Keratinocyte (primary cell): ENCODE results near the gene ANGPTL8.

Source experiments
- CTCF ChIP-seq, 3 experiments: IDR thresholded peaks in 1 of 3; conservative IDR thresholded peaks in 1 of 3; optimal IDR thresholded peaks in 1 of 3; 2 replicates in 2 of 3; 3 replicates in 1 of 3; pipeline versions ENCODE3 to v1.5.1; 2011; ENCODE audit warnings: low read length in 3 of 3, mild to moderate bottlenecking in 3 of 3, moderate library complexity in 2 of 3, control low read depth in 1 of 3, inconsistent platforms in 1 of 3; ENCODE audit not compliant: insufficient read depth in 2 of 3; ENCODE audit errors: extremely low read depth in 1 of 3
- EZH2 ChIP-seq: IDR thresholded peaks from one replicate; pipeline ENCODE4 v1.6.1; 2012; ENCODE audit warnings: inconsistent platforms, mild to moderate bottlenecking, low read length, moderate library complexity

DNA sequence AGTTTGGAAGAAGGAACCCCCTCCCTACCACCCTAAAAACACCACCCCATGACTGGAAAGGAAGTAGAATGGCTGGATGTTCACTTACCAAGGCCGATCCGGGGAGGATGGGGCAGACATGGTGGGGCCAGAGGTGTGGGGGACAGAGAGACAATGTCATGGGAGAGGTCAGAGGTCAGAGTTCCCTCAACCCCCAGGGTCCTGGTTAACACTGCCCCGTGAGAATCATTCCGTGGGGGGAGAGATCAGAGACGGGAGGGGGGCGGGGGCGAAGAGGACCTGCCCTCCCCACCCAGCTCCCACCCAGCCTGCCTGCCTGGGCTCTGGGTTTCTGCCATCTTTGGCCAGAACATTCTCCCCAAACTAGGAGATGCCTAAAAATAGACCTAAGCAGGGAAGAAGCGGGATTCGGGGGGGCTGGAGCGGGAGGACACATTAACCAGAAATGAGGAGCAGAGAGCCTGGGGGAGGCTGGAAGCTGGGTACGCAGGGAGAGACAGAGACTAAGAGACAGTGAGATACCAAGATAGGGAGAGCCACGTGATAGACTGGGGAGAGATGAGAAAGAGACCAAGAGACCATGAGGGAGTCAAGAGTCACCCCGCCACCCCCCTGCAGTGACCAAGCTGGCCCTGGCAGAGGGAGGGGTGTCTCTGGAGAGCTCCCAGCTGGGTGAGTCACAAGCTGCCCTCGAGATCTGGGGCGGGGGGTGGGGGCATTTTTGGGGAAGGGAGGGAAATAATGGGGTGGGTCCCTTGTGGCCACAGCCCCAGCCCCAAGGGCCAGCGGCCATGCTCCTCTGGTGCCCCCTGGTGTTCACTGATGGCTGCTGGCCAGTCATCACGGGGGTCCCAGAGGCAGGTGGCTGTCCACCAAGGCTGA lies 36.0 kb upstream of the ANGPTL8 start:
- TF ChIP-seq EZH2: no peak
- peak; percentile 45 to 92 (median 82) for TF ChIP-seq CTCF (optimal IDR thresholded peaks at IDR 0.05 in 1 of 3, IDR thresholded peaks at IDR 0.05 in 1 of 3, conservative IDR thresholded peaks at IDR 0.05 in 1 of 3; ENCODE audit: extremely low read depth in 1 of 3, insufficient read depth in 2 of 3, low read length in 3 of 3)
